Lung (tissue), 12 donors: ENCODE results near the gene USP3. TPM values are rescaled to one million over a fixed set of nuclear protein-coding genes. Genes with fewer than 3 reads are reported as not detected.

Experiments used
- ATAC-seq: fragments of 200-7000 bp; cut with Tn5 transposase; one replicate; pipeline ENCODE4 v1.9.1; 2020; ENCODE audit warnings: moderate number of reproducible peaks; ENCODE audit not compliant: insufficient read depth, low FRiP score
- DNase-seq, 3 donors: peaks; one replicate each; pipeline ENCODE4 v3.0.0-alpha.2; 2013 to 2017
- H3K27ac ChIP-seq, 2 donors: one replicate each; pipeline ENCODE4 v1.5.1; 2013; ENCODE audit warnings: mild to moderate bottlenecking in 2 of 2, moderate library complexity in 2 of 2, control low read depth in 1 of 2, inconsistent platforms in 1 of 2, low read depth in 1 of 2, low read length in 1 of 2
- H3K27me3 ChIP-seq, 3 donors: one replicate each; pipeline ENCODE4 v1.5.1; 2013; ENCODE audit warnings: low read length in 2 of 3; ENCODE audit not compliant: control insufficient read depth in 3 of 3, insufficient read depth in 3 of 3
- H3K36me3 ChIP-seq, 4 donors: one replicate each; pipeline ENCODE4 v1.5.1; 2013; ENCODE audit warnings: low read length in 4 of 4, mild to moderate bottlenecking in 1 of 4, moderate library complexity in 1 of 4; ENCODE audit not compliant: control insufficient read depth in 4 of 4, insufficient read depth in 4 of 4
- H3K4me1 ChIP-seq, 5 donors: one replicate each; pipeline ENCODE4 v1.5.1; 2013; ENCODE audit warnings: low read length in 5 of 5, mild to moderate bottlenecking in 2 of 5, moderate library complexity in 1 of 5; ENCODE audit not compliant: control insufficient read depth in 5 of 5, insufficient read depth in 5 of 5
- H3K4me3 ChIP-seq: one replicate; pipeline ENCODE4 v1.5.1; 2013; ENCODE audit warnings: mild to moderate bottlenecking, control low read depth, moderate library complexity
- H3K9ac ChIP-seq, 2 donors: one replicate each; pipeline ENCODE4 v1.5.1; 2013; ENCODE audit warnings: low read length in 2 of 2, control low read depth in 1 of 2; ENCODE audit not compliant: insufficient read depth in 1 of 2
- H3K9me3 ChIP-seq, 4 donors: one replicate each; pipeline ENCODE4 v1.5.1; 2013; ENCODE audit warnings: low read length in 3 of 4, mild to moderate bottlenecking in 1 of 4, moderate library complexity in 1 of 4; ENCODE audit not compliant: control insufficient read depth in 4 of 4, insufficient read depth in 3 of 4
- CTCF ChIP-seq: IDR thresholded peaks from 2 replicates; pipeline ENCODE4 v1.5.1; 2012; ENCODE audit warnings: mild to moderate bottlenecking; ENCODE audit errors: control extremely low read depth, extremely low read depth
- WGBS, 2 donors: extraction: QIAGEN DNeasy Blood & Tissue Kit; methylation state at CpG; one replicate each; pipeline ENCODE4 v1.1.7; 2013; 5-methylcytosine and 5-hydroxymethylcytosine counted together
- polyA plus RNA-seq, 2 donors: library from polyadenylated mRNA; stranded (reverse); fragments of 200-250 nt; gene quantifications; one replicate each; pipeline ENCODE4 v1.2.1, GENCODE V29; 2013
- total RNA-seq, 2 donors: library from RNA; depleted of rRNA in 1 of 2; stranded (reverse); fragments of >200 nt in 1 of 2; gene quantifications; one replicate each; pipeline ENCODE4 v1.2.1, GENCODE V29; 2014 to 2021
- donor health status: control.
- donor health status: control.
- donor health status: Bipolar disorder and iron deficiency.
- donor health status: healthy.
- donor health status: DM: yes; HTN: yes; CAD: no.

The USP3 gene
- total and polyA plus RNA-seq, 4 donors, result 29.1 to 95.5 (median 49.9) TPM

DNA sequence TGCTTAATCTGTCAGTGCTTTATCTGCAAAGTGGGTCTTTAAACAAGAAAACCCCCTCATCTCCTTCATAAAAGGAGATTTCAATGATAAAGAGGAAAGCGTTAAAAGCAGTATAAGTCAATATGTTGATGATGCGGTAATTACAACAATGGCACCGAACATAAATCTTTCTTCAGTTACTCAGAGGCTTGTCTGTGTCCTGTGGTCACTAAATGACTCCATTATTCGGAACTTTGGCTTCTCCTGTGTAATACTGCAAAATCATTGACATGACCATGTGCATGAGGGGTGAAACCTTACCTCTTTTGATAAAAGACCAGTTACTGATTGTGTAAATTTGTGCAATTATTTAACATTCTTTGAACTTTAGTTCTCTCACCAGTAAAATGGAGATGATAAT lies 4.8 kb upstream of the USP3 start:
- DNase-seq (no peak), ATAC-seq (no peak)
- H3K36me3 ChIP-seq, result no peaks in the 10 kb centered on the region
- no peak overlapping the region for H3K4me3 ChIP-seq
- no peaks in the 10 kb centered on the region for H3K27me3 ChIP-seq
- TF ChIP-seq CTCF, result no peak
- no peak overlapping the region for H3K9ac ChIP-seq
- peaks cover 7 to 36% (median 23%) of the 10 kb centered on the region in 5 donors for H3K4me1 ChIP-seq
- H3K9me3 ChIP-seq, result no peaks in the 10 kb centered on the region
- H3K27ac ChIP-seq, result no peak overlapping the region
- WGBS, 2 donors, result 90 to 91% methylated on average over 4 of the region's 4 CpGs

DNA sequence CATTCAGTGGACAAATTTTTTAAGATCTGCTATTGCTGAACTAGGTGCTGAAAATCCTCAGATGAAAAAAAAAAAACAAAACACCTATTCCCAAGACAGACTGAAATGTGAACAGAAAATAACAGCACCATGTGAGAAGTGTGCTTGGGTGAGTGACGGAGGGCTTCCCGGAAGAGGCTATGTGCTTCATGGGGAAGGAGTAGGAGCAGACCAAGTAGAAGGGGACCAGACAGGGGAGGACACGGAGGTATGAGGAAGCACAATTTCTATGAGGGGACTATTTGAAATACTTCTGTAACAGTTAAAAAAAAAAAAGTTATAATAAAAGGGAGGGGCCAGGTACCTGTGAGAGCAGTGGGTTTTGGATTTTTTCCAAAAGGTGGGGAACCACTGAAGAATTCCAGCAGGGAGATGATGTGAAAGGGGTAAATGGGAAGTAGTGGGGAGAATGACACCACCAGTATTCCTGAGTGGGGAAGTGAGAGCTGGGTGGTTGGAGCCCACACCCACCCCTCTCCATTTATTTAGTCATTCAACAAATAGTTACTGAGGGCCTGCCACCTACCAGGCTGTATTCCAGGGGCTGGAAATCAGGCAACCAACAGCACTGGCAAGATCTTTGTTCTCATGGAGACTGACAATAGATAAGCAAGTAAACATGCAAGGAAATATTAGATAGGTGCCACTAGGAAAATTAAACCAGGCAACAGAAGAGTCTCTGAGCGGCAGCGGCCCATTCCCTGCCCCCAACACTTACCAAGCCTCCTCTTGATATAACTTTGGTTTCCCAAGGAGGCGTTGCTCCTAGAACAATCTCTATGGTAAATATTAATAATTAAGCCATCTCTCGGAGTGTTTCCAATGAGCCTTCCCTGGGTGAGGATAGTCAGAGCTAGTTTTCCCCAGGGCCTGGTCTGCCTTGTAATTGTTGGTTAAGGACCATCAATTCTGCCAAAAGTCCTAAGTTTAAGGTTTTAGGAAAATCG lies 3.8 kb upstream of the USP3 start:
- no peak overlapping the region for H3K4me3 ChIP-seq

GRCh38 chr15:63501256-63502089 lies 2.9 kb upstream of the USP3 start:
- no peaks in the 10 kb centered on the region for H3K36me3 ChIP-seq
- WGBS, 2 donors, result 10 to 19% methylated on average over 21 of the region's 21 CpGs
- no peaks in the 10 kb centered on the region for H3K9me3 ChIP-seq
- peak; percentile 91 to 98 (median 94) for DNase-seq
- no peak for TF ChIP-seq CTCF
- H3K4me3 ChIP-seq, result no peak overlapping the region
- peak overlapping the region in 1 of 2 donors; percentile 98 for H3K27ac ChIP-seq
- H3K4me1 ChIP-seq, result peaks cover 9 to 46% (median 23%) of the 10 kb centered on the region in 5 donors
- no peaks in the 10 kb centered on the region for H3K27me3 ChIP-seq
- no peak for ATAC-seq
- peak overlapping the region in 1 of 2 donors; percentile 73 for H3K9ac ChIP-seq

More for the DNA sequence above, 3.8 kb upstream of the USP3 start:
- no peaks in the 10 kb centered on the region for H3K9me3 ChIP-seq
- TF ChIP-seq CTCF, result no peak
- 55 to 58% methylated on average over 8 of the region's 8 CpGs for WGBS, 2 donors
- peak overlapping the region in 1 of 2 donors; percentile 71 for H3K27ac ChIP-seq
- H3K4me1 ChIP-seq, result peaks cover 7 to 37% (median 23%) of the 10 kb centered on the region in 5 donors
- no peak for ATAC-seq
- H3K27me3 ChIP-seq, result no peaks in the 10 kb centered on the region
- no peaks in the 10 kb centered on the region for H3K36me3 ChIP-seq
- H3K9ac ChIP-seq, result peak overlapping the region in 1 of 2 donors; percentile 43
- DNase-seq, result peak; percentile 29 to 63 (median 52)
